Ureter (tissue), 1 donor: ENCODE measurements around the gene RPAP2. TPM values are rescaled to one million over a fixed set of nuclear protein-coding genes. Genes with fewer than 3 reads are reported as not detected.

Experiments
- DNase-seq: peaks from one replicate; pipeline ENCODE4 v3.0.0-alpha.2; 2020; ENCODE audit warnings: low spot score
- total RNA-seq: library from RNA; stranded (reverse); gene quantifications from one replicate; pipeline ENCODE4 v1.2.4, GENCODE V29; 2023
- donor health status: DM: yes; HTN: yes; CAD: no.

RPAP2 gene
- total RNA-seq, 1 donor from 2014 or later, result 44.8 TPM

DNA sequence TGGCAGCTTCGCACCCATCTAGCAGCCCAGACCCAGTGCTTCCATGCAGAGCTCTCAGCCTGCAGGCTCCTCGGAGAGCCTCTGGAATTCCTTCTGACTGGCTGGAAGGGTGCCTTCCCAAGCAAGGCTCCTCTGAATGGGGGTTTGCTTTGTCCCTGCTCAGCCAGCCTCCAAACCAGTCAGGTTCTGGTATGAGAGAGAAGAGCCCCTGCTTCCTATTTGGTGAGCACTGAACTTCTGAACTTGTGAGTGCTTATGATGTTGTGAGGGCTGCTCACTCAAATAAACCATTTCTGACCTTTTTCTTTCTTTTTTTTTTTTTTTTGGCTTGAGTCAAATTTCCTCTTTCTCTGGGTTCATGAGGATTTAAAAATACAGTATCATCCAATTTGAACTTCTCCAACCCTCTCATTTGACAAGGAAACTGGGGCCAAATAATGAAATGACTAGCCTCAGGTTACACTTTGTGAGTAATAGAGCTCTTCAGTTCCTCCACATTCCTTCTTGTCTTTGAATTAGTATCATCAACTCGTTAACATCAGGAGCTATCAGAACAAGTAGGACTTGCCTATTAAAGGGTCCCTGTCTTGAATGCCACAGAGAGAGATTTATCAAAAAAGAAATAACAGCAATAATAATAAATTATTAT lies 148.3 kb downstream of the RPAP2 start:
- DNase-seq, result no peak

DNA sequence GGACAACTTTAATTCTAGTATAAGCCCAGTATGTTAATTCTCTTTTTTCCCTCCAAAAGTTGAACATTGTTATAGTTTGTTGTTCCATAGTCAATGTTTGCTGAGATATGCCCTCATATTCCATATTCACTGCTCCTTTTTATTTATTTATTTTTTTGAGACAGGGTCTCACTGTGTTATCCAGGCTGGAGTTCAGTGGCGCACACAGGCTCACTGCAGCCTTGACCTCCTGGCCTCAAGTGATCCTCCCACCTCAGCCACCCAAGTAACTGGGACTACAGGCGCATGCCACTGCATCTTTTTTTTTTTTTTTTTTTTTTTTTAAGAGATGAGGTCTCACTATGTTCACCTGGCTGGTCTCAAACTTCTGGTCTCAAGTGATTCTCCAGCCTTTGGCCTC lies 149.1 kb downstream of the RPAP2 start:
- no peak for DNase-seq

Other genes starting within 250 kb of the RPAP2 start
- gene SETSIP, start 223.6 kb upstream of the RPAP2 start, total RNA-seq, result not detected
- 6.6 TPM for gene BTBD8, start 218.7 kb upstream of the RPAP2 start, total RNA-seq
- gene C1orf146, start 81.1 kb upstream of the RPAP2 start, total RNA-seq, result not detected
- 13.9 TPM for gene GLMN, start 72 bp upstream of the RPAP2 start, total RNA-seq
- 2.4 TPM for gene GFI1, start 187.9 kb downstream of the RPAP2 start, total RNA-seq